Epithelial cell of proximal tubule (primary cell): ENCODE data around the gene ARSK. TPM values are rescaled to one million over a fixed set of nuclear protein-coding genes. Genes with fewer than 3 reads are reported as not detected.

Experiments
- DNase-seq: peaks from one replicate; pipeline ENCODE4 v3.0.0-alpha.2; 2011; ENCODE audit warnings: low read depth
- H3K4me3 ChIP-seq: 2 replicates; pipeline ENCODE4 v1.5.1; 2011; ENCODE audit warnings: low read depth, mild to moderate bottlenecking, low read length
- CTCF ChIP-seq: conservative IDR thresholded peaks from 2 replicates; pipeline ENCODE4 v1.5.1; 2012; ENCODE audit warnings: low read depth, mild to moderate bottlenecking, low read length
- total RNA-seq: library from RNA; depleted of rRNA; stranded (reverse); fragments of >200 nt; gene quantifications from 2 replicates; pipeline ENCODE4 v1.2.3, GENCODE V29; 2015

The ARSK gene
- total RNA-seq, 1 donor from 2014 or later = 8.7 TPM

GRCh38 chr5:95524423-95524822 is 30.5 kb upstream of the ARSK start:
- no peak overlapping the region for H3K4me3 ChIP-seq
- no peak for TF ChIP-seq CTCF
- no peak for DNase-seq

GRCh38 chr5:95526871-95527270 is 28.0 kb upstream of the ARSK start:
- no peak for DNase-seq
- no peak for TF ChIP-seq CTCF
- H3K4me3 ChIP-seq = no peak overlapping the region

- DNase-seq = no peak
- TF ChIP-seq CTCF = no peak
- no peak overlapping the region for H3K4me3 ChIP-seq
Observed at GRCh38 chr5:95528565-95528964, 26.3 kb upstream of the ARSK start.

GRCh38 chr5:95530416-95530815 is 24.5 kb upstream of the ARSK start:
- TF ChIP-seq CTCF = no peak
- peak; percentile 73 for DNase-seq
- no peak overlapping the region for H3K4me3 ChIP-seq

- TF ChIP-seq CTCF = no peak
- DNase-seq = no peak
Observed at GRCh38 chr5:95531491-95531890, 23.4 kb upstream of the ARSK start.

GRCh38 chr5:95532415-95532814 is 22.5 kb upstream of the ARSK start:
- TF ChIP-seq CTCF = no peak
- H3K4me3 ChIP-seq = no peak overlapping the region
- no peak for DNase-seq

More at GRCh38 chr5:95531491-95531890, 23.4 kb upstream of the ARSK start:
- H3K4me3 ChIP-seq = no peak overlapping the region

- TF ChIP-seq CTCF = no peak
- DNase-seq = no peak
- no peak overlapping the region for H3K4me3 ChIP-seq
Observed at GRCh38 chr5:95533106-95533505, 21.8 kb upstream of the ARSK start.
